ENCODE results near the gene TIRAP.

The TIRAP gene

GRCh38 chr11:126336671-126337101, 53.8 kb downstream of the TIRAP start:
- no peak overlapping the region for H3K4me3 ChIP-seq (ENCODE audit: low read depth, low read length)
- no peaks in the 10 kb centered on the region for H3K9me3 ChIP-seq
- peaks cover 43% of the 10 kb centered on the region for H3K4me1 ChIP-seq
- TF ChIP-seq CTCF (IDR thresholded peaks at IDR 0.05; ENCODE audit: low read depth, low read length) = no peak
- no peaks in the 10 kb centered on the region for H3K36me3 ChIP-seq
- no peak for DNase-seq
- H3K27me3 ChIP-seq = no peaks in the 10 kb centered on the region

GRCh38 chr11:126337126-126337473, 54.2 kb downstream of the TIRAP start:
- H3K9me3 ChIP-seq = no peaks in the 10 kb centered on the region
- DNase-seq = no peak
- H3K4me3 ChIP-seq (ENCODE audit: low read depth, low read length) = no peak overlapping the region
- H3K36me3 ChIP-seq = no peaks in the 10 kb centered on the region
- no peak for TF ChIP-seq CTCF (IDR thresholded peaks at IDR 0.05; ENCODE audit: low read depth, low read length)
- H3K27me3 ChIP-seq = no peaks in the 10 kb centered on the region
- peaks cover 43% of the 10 kb centered on the region for H3K4me1 ChIP-seq

GRCh38 chr11:126337474-126338241, 54.8 kb downstream of the TIRAP start:
- H3K36me3 ChIP-seq = no peaks in the 10 kb centered on the region
- no peaks in the 10 kb centered on the region for H3K27me3 ChIP-seq
- peaks cover 42% of the 10 kb centered on the region for H3K4me1 ChIP-seq
- no peaks in the 10 kb centered on the region for H3K9me3 ChIP-seq
- TF ChIP-seq CTCF (IDR thresholded peaks at IDR 0.05; ENCODE audit: low read depth, low read length) = no peak
- peak; percentile 40 for DNase-seq
- H3K4me3 ChIP-seq (ENCODE audit: low read depth, low read length) = no peak overlapping the region

- Histone ChIP-seq H3K9me3 (no peaks in the 10 kb centered on the region), H3K36me3 (no peaks in the 10 kb centered on the region), H3K4me3 (ENCODE audit: low read depth, low read length) (no peak overlapping the region), H3K4me1 (peaks cover 38% of the 10 kb centered on the region), H3K27me3 (no peaks in the 10 kb centered on the region)
- no peak for TF ChIP-seq CTCF (IDR thresholded peaks at IDR 0.05; ENCODE audit: low read depth, low read length)
- no peak for DNase-seq
These were observed 55.6 kb downstream of the TIRAP start for GRCh38 chr11:126338346-126339055.

GRCh38 chr11:126339073-126339862, 56.4 kb downstream of the TIRAP start:
- no peak for DNase-seq
- H3K4me1 ChIP-seq = peaks cover 33% of the 10 kb centered on the region
- no peaks in the 10 kb centered on the region for H3K36me3 ChIP-seq
- no peak overlapping the region for H3K4me3 ChIP-seq (ENCODE audit: low read depth, low read length)
- no peaks in the 10 kb centered on the region for H3K9me3 ChIP-seq
- TF ChIP-seq CTCF (IDR thresholded peaks at IDR 0.05; ENCODE audit: low read depth, low read length) = no peak
- no peaks in the 10 kb centered on the region for H3K27me3 ChIP-seq

All from BE2C (cell line).